Panc1 (cell line): ENCODE results near the gene QPCT. TPM values are rescaled to one million over a fixed set of nuclear protein-coding genes. Genes with fewer than 3 reads are reported as not detected.

Experiments used
- ATAC-seq: fragments of 200-7000 bp; cut with Tn5 transposase; 2 replicates; pipeline ENCODE4 v1.9.1; 2020; ENCODE audit warnings: mild to moderate bottlenecking, moderate library complexity
- BruUV-seq: library from RNA; stranded (reverse); fragments of 400-500 nt; replicated peaks from 2 replicates; lab custom pipeline; 2021; lab: Mats Ljungman, UMichigan
- CTCF ChIA-PET: fragments of 300-600 bp; sonication (Branson Sonifier 250); formaldehyde crosslinking; loops from one replicate; lab custom pipeline; 2022; ENCODE audit warnings: antibody characterized with exemption; lab: Charles Lee
- POLR2A ChIA-PET: fragments of 300-600 bp; sonication (Branson Sonifier 250); formaldehyde crosslinking; loops from one replicate; lab custom pipeline; 2022; ENCODE audit warnings: antibody characterized with exemption; lab: Charles Lee
- DNase-seq: peaks from one replicate; pipeline ENCODE4 v3.0.0-alpha.2; 2010; ENCODE audit warnings: low read depth, low spot score
- H3K27ac ChIP-seq: 2 replicates; pipeline ENCODE4 v1.5.1; 2011; ENCODE audit warnings: mild to moderate bottlenecking, low read length, inconsistent platforms
- H3K27me3 ChIP-seq: fragments of 200-500 bp; sonication (Bioruptor generic); 2 replicates; pipeline ENCODE4 v1.6.0; 2014; ENCODE audit warnings: low read length, inconsistent platforms; ENCODE audit not compliant: control insufficient read depth, insufficient read depth
- H3K36me3 ChIP-seq: fragments of 200-500 bp; sonication (Bioruptor generic); 2 replicates; pipeline ENCODE4 v1.5.1; 2014; ENCODE audit warnings: inconsistent platforms, mild to moderate bottlenecking, low read length, moderate library complexity; ENCODE audit not compliant: control insufficient read depth, insufficient read depth
- H3K4me1 ChIP-seq: 2 replicates; pipeline ENCODE4 v1.5.1; 2011; ENCODE audit warnings: inconsistent platforms, mild to moderate bottlenecking, low read length, moderate library complexity; ENCODE audit not compliant: control insufficient read depth, insufficient read depth
- H3K4me3 ChIP-seq, 2 experiments: 2 replicates each; pipeline ENCODE4 v1.5.1; 2011 to 2012; ENCODE audit warnings: low read depth in 2 of 2, low read length in 2 of 2, mild to moderate bottlenecking in 2 of 2, inconsistent platforms in 1 of 2, moderate library complexity in 1 of 2
- H3K9me3 ChIP-seq: fragments of 200-500 bp; sonication (Bioruptor generic); 2 replicates; pipeline ENCODE4 v1.5.1; 2014; ENCODE audit warnings: low read depth, mild to moderate bottlenecking, inconsistent platforms, low read length, moderate library complexity; ENCODE audit not compliant: control insufficient read depth, insufficient read depth
- POLR2AphosphoS5 ChIP-seq: IDR thresholded peaks from 2 replicates; pipeline ENCODE4 v1.6.1; 2012; ENCODE audit warnings: mild to moderate bottlenecking, low read depth, low read length, moderate library complexity
- SIN3A ChIP-seq: IDR thresholded peaks from 2 replicates; pipeline ENCODE4 v1.6.1; 2012; ENCODE audit warnings: low read depth, mild to moderate bottlenecking, low read length, moderate library complexity, borderline replicate concordance; ENCODE audit not compliant: insufficient read depth
- TCF7L2 ChIP-seq: IDR thresholded peaks from 2 replicates; pipeline ENCODE4 v1.6.1; 2011; ENCODE audit warnings: mild to moderate bottlenecking, low read depth, low read length, inconsistent platforms
- in situ Hi-C: cut with HindIII; loops from 2 replicates; pipeline ENCODE4 v1.10.0; 2016; ENCODE audit warnings: low sequenced_read_pairs, low pct_unique_long_range_greater_than_20kb
- intact Hi-C: fragments of 100-400 bp; cut with micrococcal nuclease; formaldehyde crosslinking; loops from one replicate; pipeline ENCODE4 v1.10.0; 2022; ENCODE audit not compliant: unreplicated experiment
- total RNA-seq: library from RNA; stranded (reverse); gene quantifications from one replicate; pipeline ENCODE4 v1.2.1, GENCODE V29; 2021; ENCODE audit not compliant: unreplicated experiment
- TF ChIP-seq, protein P1 (sequence below), 2 experiments: IDR thresholded peaks; 2 replicates each; pipeline ENCODE4 v1.6.1; 2011 to 2012; ENCODE audit warnings: low read depth in 2 of 2, control low read depth in 1 of 2, low read length in 1 of 2, mild to moderate bottlenecking in 1 of 2, moderate library complexity in 1 of 2; ENCODE audit not compliant: insufficient read depth in 1 of 2
- TF ChIP-seq, protein P2 (sequence below): fragments of 450-650 bp; IDR thresholded peaks from 2 replicates; pipeline ENCODE4 v1.5.1; 2017; ENCODE audit warnings: mild to moderate bottlenecking

QPCT gene
- total RNA-seq, 1 experiment from 2014 or later: 2.3 TPM

- BruUV-seq: no TSS peak
- intact Hi-C loops (no loop called here), in situ Hi-C loops (no loop called here)
- ChIA-PET POLR2A (no interaction called here), CTCF (no interaction called here)
- Histone ChIP-seq H3K27ac (no peak overlapping the region), H3K4me3 (no peak overlapping the region), H3K9me3 (no peaks in the 10 kb centered on the region), H3K36me3 (no peaks in the 10 kb centered on the region), H3K27me3 (peaks cover 21% of the 10 kb centered on the region; the same call in 1 of the 2 replicates), H3K4me1 (no peaks in the 10 kb centered on the region)
- ATAC-seq: no peak
- TF ChIP-seq SIN3A: no peak
- TF ChIP-seq, protein P1, sequence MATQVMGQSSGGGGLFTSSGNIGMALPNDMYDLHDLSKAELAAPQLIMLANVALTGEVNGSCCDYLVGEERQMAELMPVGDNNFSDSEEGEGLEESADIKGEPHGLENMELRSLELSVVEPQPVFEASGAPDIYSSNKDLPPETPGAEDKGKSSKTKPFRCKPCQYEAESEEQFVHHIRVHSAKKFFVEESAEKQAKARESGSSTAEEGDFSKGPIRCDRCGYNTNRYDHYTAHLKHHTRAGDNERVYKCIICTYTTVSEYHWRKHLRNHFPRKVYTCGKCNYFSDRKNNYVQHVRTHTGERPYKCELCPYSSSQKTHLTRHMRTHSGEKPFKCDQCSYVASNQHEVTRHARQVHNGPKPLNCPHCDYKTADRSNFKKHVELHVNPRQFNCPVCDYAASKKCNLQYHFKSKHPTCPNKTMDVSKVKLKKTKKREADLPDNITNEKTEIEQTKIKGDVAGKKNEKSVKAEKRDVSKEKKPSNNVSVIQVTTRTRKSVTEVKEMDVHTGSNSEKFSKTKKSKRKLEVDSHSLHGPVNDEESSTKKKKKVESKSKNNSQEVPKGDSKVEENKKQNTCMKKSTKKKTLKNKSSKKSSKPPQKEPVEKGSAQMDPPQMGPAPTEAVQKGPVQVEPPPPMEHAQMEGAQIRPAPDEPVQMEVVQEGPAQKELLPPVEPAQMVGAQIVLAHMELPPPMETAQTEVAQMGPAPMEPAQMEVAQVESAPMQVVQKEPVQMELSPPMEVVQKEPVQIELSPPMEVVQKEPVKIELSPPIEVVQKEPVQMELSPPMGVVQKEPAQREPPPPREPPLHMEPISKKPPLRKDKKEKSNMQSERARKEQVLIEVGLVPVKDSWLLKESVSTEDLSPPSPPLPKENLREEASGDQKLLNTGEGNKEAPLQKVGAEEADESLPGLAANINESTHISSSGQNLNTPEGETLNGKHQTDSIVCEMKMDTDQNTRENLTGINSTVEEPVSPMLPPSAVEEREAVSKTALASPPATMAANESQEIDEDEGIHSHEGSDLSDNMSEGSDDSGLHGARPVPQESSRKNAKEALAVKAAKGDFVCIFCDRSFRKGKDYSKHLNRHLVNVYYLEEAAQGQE (IDR thresholded peaks at IDR 0.05; ENCODE audit: insufficient read depth in 1 of 2, low read depth in 2 of 2, low read length in 1 of 2): no peak
- TF ChIP-seq, protein P2, sequence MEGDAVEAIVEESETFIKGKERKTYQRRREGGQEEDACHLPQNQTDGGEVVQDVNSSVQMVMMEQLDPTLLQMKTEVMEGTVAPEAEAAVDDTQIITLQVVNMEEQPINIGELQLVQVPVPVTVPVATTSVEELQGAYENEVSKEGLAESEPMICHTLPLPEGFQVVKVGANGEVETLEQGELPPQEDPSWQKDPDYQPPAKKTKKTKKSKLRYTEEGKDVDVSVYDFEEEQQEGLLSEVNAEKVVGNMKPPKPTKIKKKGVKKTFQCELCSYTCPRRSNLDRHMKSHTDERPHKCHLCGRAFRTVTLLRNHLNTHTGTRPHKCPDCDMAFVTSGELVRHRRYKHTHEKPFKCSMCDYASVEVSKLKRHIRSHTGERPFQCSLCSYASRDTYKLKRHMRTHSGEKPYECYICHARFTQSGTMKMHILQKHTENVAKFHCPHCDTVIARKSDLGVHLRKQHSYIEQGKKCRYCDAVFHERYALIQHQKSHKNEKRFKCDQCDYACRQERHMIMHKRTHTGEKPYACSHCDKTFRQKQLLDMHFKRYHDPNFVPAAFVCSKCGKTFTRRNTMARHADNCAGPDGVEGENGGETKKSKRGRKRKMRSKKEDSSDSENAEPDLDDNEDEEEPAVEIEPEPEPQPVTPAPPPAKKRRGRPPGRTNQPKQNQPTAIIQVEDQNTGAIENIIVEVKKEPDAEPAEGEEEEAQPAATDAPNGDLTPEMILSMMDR: no peak
- TF ChIP-seq TCF7L2: no peak
- TF ChIP-seq POLR2AphosphoS5: no peak
- no peak for DNase-seq
Measured at GRCh38 chr2:37357530-37357929, 13.1 kb downstream of the QPCT start.

DNA sequence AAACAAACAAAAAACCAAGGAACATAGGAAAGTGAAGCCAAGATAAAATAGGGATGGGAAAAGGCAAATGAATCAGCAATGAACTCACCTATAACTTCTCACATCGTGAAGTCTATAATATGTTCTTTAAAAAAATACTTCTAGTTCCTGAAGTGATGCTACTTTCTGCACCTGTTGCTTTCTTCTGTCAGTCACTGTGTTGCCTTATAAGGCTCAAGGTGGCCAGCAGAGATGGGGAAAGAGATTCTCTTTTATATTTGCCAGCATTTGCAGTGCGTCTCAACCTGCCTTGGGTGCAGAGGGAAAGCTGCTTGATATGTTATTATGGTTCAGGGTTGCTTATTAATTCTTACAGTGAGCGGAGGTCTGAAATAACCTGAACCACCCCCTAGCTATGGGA, 14.0 kb downstream of the QPCT start:
- Histone ChIP-seq H3K27ac (no peak overlapping the region), H3K27me3 (peaks cover 21% of the 10 kb centered on the region; the same call in 1 of the 2 replicates), H3K36me3 (no peaks in the 10 kb centered on the region), H3K9me3 (no peaks in the 10 kb centered on the region), H3K4me3 (no peak overlapping the region), H3K4me1 (no peaks in the 10 kb centered on the region)
- intact Hi-C loops: no loop called here
- no peak for ATAC-seq
- DNase-seq: no peak
- in situ Hi-C loops: no loop called here
- CTCF ChIA-PET: no interaction called here
- TF ChIP-seq POLR2AphosphoS5: no peak
- TF ChIP-seq TCF7L2: no peak
- no peak for TF ChIP-seq SIN3A
- TF ChIP-seq, protein P2: no peak
- TF ChIP-seq, protein P1 (IDR thresholded peaks at IDR 0.05; ENCODE audit: insufficient read depth in 1 of 2, low read depth in 2 of 2, low read length in 1 of 2): no peak
- POLR2A ChIA-PET: no interaction called here
- BruUV-seq: no TSS peak
